ENCODE data around the gene UGT1A10.

The UGT1A10 gene

DNA sequence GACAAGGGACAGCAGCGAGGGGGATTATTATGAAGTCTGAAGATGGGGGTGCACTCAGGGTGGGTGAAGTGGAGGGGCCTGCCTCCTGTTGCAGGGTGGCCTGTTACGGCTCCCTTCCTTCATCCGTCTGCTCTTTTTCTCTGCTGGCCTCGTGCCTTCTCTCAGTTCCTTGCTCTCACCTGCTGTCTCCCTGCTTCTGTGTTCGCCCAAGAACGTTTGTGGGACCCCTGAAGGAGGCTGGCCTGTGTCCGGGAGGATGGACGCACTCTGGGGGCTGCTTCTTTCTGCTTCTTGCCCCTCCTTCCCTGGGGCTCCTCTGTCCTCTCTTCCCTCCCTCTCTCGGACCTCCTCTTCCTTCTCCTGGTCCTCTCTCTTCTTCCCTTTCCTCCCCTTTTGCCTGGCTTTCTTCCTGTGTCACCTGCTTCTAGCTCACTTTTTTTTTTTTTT lies 155.7 kb downstream of the UGT1A10 start:
- TF ChIP-seq CTCF (IDR thresholded peaks at IDR 0.05; ENCODE audit: low read depth, low read length, poor library complexity, severe bottlenecking), result no peak
- no peaks in the 10 kb centered on the region for H3K27me3 ChIP-seq (ENCODE audit: control insufficient read depth, low read length)
- H3K4me1 ChIP-seq (ENCODE audit: control insufficient read depth, low read length), result peaks cover 5% of the 10 kb centered on the region; the same call in 1 of the 2 replicates
- no peak overlapping the region for H3K4me3 ChIP-seq (ENCODE audit: low read length)
- H3F3A ChIP-seq (ENCODE audit: control insufficient read depth, insufficient read depth), result no peaks in the 10 kb centered on the region
- no peak overlapping the region for H3K4me2 ChIP-seq (ENCODE audit: low read length)
- no peaks in the 10 kb centered on the region for H3K9me3 ChIP-seq (ENCODE audit: control insufficient read depth, insufficient read depth, low read length)
- H3K36me3 ChIP-seq (ENCODE audit: control insufficient read depth, low read length), result no peaks in the 10 kb centered on the region
- no peak overlapping the region for H3K27ac ChIP-seq (ENCODE audit: low read depth, low read length)
- H3K9me2 ChIP-seq (replicated peaks; ENCODE audit: control insufficient read depth, low read length), result no peaks in the 10 kb centered on the region
- H3K79me2 ChIP-seq (ENCODE audit: control insufficient read depth, low read length), result no peaks in the 10 kb centered on the region
- H4K20me1 ChIP-seq (ENCODE audit: control insufficient read depth, insufficient read depth, low read depth, low read length), result no peaks in the 10 kb centered on the region

- Histone ChIP-seq H3K4me2 (ENCODE audit: low read length) (no peak overlapping the region), H3K9me3 (ENCODE audit: control insufficient read depth, insufficient read depth, low read length) (no peaks in the 10 kb centered on the region), H3K9me2 (replicated peaks; ENCODE audit: control insufficient read depth, low read length) (no peaks in the 10 kb centered on the region), H3K36me3 (ENCODE audit: control insufficient read depth, low read length) (no peaks in the 10 kb centered on the region), H3F3A (ENCODE audit: control insufficient read depth, insufficient read depth) (no peaks in the 10 kb centered on the region), H3K4me3 (ENCODE audit: low read length) (no peak overlapping the region), H3K79me2 (ENCODE audit: control insufficient read depth, low read length) (no peaks in the 10 kb centered on the region), H3K27ac (ENCODE audit: low read depth, low read length) (no peak overlapping the region), H3K27me3 (ENCODE audit: control insufficient read depth, low read length) (no peaks in the 10 kb centered on the region), H3K4me1 (ENCODE audit: control insufficient read depth, low read length) (peaks cover 5% of the 10 kb centered on the region; the same call in 1 of the 2 replicates), H4K20me1 (ENCODE audit: control insufficient read depth, insufficient read depth, low read depth, low read length) (no peaks in the 10 kb centered on the region)
- TF ChIP-seq EZH2phosphoT487 (IDR thresholded peaks at IDR 0.05; ENCODE audit: borderline replicate concordance, low read length) (no peak), CTCF (IDR thresholded peaks at IDR 0.05; ENCODE audit: low read depth, low read length, poor library complexity, severe bottlenecking) (no peak)
These were observed 156.5 kb downstream of the UGT1A10 start for GRCh38 chr2:233792720-233793119.

DNA sequence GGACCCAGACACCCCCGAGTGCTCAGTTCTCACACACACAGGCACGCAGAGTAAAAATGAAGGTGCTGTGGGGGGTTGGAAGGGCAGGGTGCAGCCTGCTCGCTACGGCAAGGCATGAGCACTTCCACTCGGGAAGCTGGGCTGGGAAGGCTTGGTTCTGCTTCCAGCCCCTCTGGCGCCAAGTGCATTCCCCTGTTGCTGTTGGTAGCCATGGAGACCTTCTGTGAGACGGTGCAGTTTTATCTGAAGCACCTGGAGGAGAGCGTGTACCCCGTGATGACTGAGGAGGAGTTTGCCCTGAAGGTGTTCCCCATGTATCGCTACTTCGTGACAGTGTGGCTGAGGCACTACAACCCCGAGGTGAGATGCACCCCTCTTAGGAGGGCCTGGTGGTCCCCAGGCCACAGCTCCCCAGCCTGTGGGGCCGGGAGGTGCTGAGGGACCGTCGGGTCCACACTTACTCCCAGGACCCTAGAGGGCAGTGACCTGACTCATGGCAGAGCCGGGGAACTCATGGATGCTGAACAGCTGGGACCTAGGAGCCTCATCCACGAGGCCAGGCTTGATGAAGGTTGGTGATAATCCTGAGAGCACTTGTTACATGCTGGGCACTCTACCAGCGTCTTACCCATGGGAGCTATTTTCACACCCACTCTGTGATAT lies 157.3 kb downstream of the UGT1A10 start:
- H4K20me1 ChIP-seq (ENCODE audit: control insufficient read depth, insufficient read depth, low read depth, low read length), result no peaks in the 10 kb centered on the region
- H3K4me1 ChIP-seq (ENCODE audit: control insufficient read depth, low read length), result peaks cover 5% of the 10 kb centered on the region; the same call in 1 of the 2 replicates
- no peaks in the 10 kb centered on the region for H3K9me3 ChIP-seq (ENCODE audit: control insufficient read depth, insufficient read depth, low read length)
- no peaks in the 10 kb centered on the region for H3K36me3 ChIP-seq (ENCODE audit: control insufficient read depth, low read length)
- H3K27me3 ChIP-seq (ENCODE audit: control insufficient read depth, low read length), result no peaks in the 10 kb centered on the region
- no peak overlapping the region for H3K4me3 ChIP-seq (ENCODE audit: low read length)
- no peaks in the 10 kb centered on the region for H3F3A ChIP-seq (ENCODE audit: control insufficient read depth, insufficient read depth)
- H3K79me2 ChIP-seq (ENCODE audit: control insufficient read depth, low read length), result no peaks in the 10 kb centered on the region
- no peak overlapping the region for H3K4me2 ChIP-seq (ENCODE audit: low read length)
- H3K9me2 ChIP-seq (replicated peaks; ENCODE audit: control insufficient read depth, low read length), result no peaks in the 10 kb centered on the region
- H3K27ac ChIP-seq (ENCODE audit: low read depth, low read length), result no peak overlapping the region
- TF ChIP-seq EZH2phosphoT487 (IDR thresholded peaks at IDR 0.05; ENCODE audit: borderline replicate concordance, low read length), result no peak
- no peak for TF ChIP-seq CTCF (IDR thresholded peaks at IDR 0.05; ENCODE audit: low read depth, low read length, poor library complexity, severe bottlenecking)

Data from DOHH2 (cell line).